Suprapubic skin (tissue), 4 donors: ENCODE results near the gene RGS6. TPM values are rescaled to one million over a fixed set of nuclear protein-coding genes. Genes with fewer than 3 reads are reported as not detected.

Experiments
- DNase-seq, 2 donors: peaks; one replicate each; pipeline ENCODE4 v3.0.0-alpha.2; 2019; ENCODE audit warnings: low spot score in 2 of 2
- H3K27ac ChIP-seq: fragments of 200-600 bp; sonication (generic); one replicate; pipeline ENCODE4 v1.5.1; 2019
- H3K27me3 ChIP-seq: fragments of 200-600 bp; sonication (generic); one replicate; pipeline ENCODE4 v1.5.1; 2019
- H3K36me3 ChIP-seq: fragments of 200-600 bp; sonication (generic); one replicate; pipeline ENCODE4 v1.5.1; 2019
- H3K4me1 ChIP-seq: fragments of 200-600 bp; sonication (generic); one replicate; pipeline ENCODE4 v1.5.1; 2019
- H3K4me3 ChIP-seq: fragments of 200-600 bp; sonication (generic); one replicate; pipeline ENCODE4 v1.5.1; 2019; ENCODE audit warnings: mild to moderate bottlenecking
- H3K9me3 ChIP-seq: fragments of 200-600 bp; sonication (generic); one replicate; pipeline ENCODE4 v1.5.1; 2019
- EP300 ChIP-seq: sonication (generic); formaldehyde crosslinking; IDR thresholded peaks from one replicate; pipeline ENCODE4 v1.6.1; 2017; ENCODE audit warnings: antibody characterized with exemption
- POLR2A ChIP-seq, 2 donors: fragments of 450-650 bp; IDR thresholded peaks; one replicate each; pipeline ENCODE4 v1.6.1; 2017; ENCODE audit warnings: antibody characterized with exemption in 2 of 2, mild to moderate bottlenecking in 2 of 2, moderate library complexity in 2 of 2
- POLR2AphosphoS5 ChIP-seq, 3 donors: sonication (generic); formaldehyde crosslinking; IDR thresholded peaks; one replicate each; pipeline ENCODE4 v1.6.1; 2017; ENCODE audit warnings: antibody characterized with exemption in 3 of 3
- WGBS: methylation state at CpG from one replicate; pipeline ENCODE4 v1.1.5; 2018; 5-methylcytosine and 5-hydroxymethylcytosine counted together
- total RNA-seq, 4 donors: library from RNA; depleted of rRNA; stranded (reverse); fragments of >200 nt; gene quantifications; one replicate each; pipeline ENCODE4 v1.1.0, GENCODE V29; 2016
- TF ChIP-seq, protein P1 (sequence below), 2 donors: fragments of 200-600 bp in 1 of 2; fragments of 450-650 bp in 1 of 2; sonication (generic) in 1 of 2; IDR thresholded peaks; one replicate each; pipeline ENCODE4 v1.5.1; 2016 to 2019; ENCODE audit warnings: antibody characterized with exemption in 2 of 2, mild to moderate bottlenecking in 1 of 2, moderate library complexity in 1 of 2

The RGS6 gene
- total RNA-seq, 4 donors from 2014 or later: 0.08 to 4.4 (median 1.0) TPM

GRCh38 chr14:72565149-72565559 lies 632.9 kb downstream of the RGS6 start:
- 62% methylated on average over 3 of the region's 5 CpGs for WGBS
- H3K27ac ChIP-seq: no peak overlapping the region
- H3K4me1 ChIP-seq: no peaks in the 10 kb centered on the region
- no peaks in the 10 kb centered on the region for H3K9me3 ChIP-seq
- TF ChIP-seq EP300 (no peak), POLR2A (IDR thresholded peaks at IDR 0.05) (no peak), POLR2AphosphoS5 (IDR thresholded peaks at IDR 0.05) (no peak)
- TF ChIP-seq, protein P1, sequence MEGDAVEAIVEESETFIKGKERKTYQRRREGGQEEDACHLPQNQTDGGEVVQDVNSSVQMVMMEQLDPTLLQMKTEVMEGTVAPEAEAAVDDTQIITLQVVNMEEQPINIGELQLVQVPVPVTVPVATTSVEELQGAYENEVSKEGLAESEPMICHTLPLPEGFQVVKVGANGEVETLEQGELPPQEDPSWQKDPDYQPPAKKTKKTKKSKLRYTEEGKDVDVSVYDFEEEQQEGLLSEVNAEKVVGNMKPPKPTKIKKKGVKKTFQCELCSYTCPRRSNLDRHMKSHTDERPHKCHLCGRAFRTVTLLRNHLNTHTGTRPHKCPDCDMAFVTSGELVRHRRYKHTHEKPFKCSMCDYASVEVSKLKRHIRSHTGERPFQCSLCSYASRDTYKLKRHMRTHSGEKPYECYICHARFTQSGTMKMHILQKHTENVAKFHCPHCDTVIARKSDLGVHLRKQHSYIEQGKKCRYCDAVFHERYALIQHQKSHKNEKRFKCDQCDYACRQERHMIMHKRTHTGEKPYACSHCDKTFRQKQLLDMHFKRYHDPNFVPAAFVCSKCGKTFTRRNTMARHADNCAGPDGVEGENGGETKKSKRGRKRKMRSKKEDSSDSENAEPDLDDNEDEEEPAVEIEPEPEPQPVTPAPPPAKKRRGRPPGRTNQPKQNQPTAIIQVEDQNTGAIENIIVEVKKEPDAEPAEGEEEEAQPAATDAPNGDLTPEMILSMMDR (IDR thresholded peaks at IDR 0.05): no peak
- peaks cover 4% of the 10 kb centered on the region for H3K27me3 ChIP-seq
- no peak for DNase-seq
- H3K4me3 ChIP-seq: no peak overlapping the region
- H3K36me3 ChIP-seq: no peaks in the 10 kb centered on the region

DNA sequence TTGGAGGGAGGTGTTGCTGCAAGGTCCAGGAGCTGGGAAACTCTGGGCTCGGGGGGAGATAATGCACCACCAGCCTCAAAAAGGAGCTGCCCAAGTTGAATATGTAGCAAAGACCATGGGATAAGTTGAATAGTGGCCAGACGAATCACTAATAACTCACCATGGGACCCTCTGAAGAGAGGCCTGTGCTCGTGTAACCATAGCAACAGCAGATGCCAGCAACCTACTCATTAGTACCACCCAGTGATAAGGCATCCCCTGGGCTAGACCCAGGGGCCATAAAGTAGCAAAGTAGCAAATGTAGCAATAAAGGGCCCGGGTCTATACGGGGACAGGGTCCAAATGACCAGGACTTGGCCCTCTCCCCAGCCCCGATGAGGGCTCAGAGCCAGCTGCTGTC lies 633.7 kb downstream of the RGS6 start:
- H3K27ac ChIP-seq: no peak overlapping the region

DNA sequence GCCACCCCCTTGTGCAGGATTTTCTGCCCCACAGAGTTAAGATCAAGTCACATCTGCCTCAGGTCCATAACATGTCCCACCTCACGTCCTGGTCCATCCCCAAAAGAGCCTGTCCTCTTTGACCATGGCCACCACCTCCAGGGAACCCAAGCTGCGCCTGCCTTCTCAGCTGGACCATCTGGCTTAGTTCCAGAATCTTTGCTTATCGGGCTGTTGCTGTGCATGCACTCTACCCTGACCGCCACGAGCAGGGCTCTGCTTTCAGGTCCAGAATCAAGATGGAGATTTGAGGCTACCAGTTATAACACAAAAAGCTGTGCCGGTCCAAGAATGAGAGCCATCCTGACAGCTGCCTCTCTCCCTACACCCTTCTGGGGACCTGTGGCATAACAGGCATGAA lies 635.0 kb downstream of the RGS6 start:
- TF ChIP-seq POLR2AphosphoS5 (IDR thresholded peaks at IDR 0.05): no peak
- no peak for TF ChIP-seq POLR2A (IDR thresholded peaks at IDR 0.05)
- TF ChIP-seq, protein P1 (IDR thresholded peaks at IDR 0.05): no peak
- TF ChIP-seq EP300: no peak
- 77% methylated on average over 6 of the region's 6 CpGs for WGBS
- Histone ChIP-seq H3K4me1 (no peaks in the 10 kb centered on the region), H3K27ac (no peak overlapping the region), H3K4me3 (no peak overlapping the region), H3K27me3 (peaks cover 4% of the 10 kb centered on the region), H3K9me3 (no peaks in the 10 kb centered on the region), H3K36me3 (no peaks in the 10 kb centered on the region)
- DNase-seq: no peak

More for the DNA sequence above, 633.7 kb downstream of the RGS6 start:
- peaks cover 4% of the 10 kb centered on the region for H3K27me3 ChIP-seq
- no peaks in the 10 kb centered on the region for H3K4me1 ChIP-seq
- no peaks in the 10 kb centered on the region for H3K36me3 ChIP-seq
- 59% methylated on average over 5 of the region's 6 CpGs for WGBS
- no peak for DNase-seq
- H3K4me3 ChIP-seq: no peak overlapping the region
- no peaks in the 10 kb centered on the region for H3K9me3 ChIP-seq
- no peak for TF ChIP-seq POLR2A (IDR thresholded peaks at IDR 0.05)
- TF ChIP-seq, protein P1 (IDR thresholded peaks at IDR 0.05): no peak
- no peak for TF ChIP-seq EP300
- no peak for TF ChIP-seq POLR2AphosphoS5 (IDR thresholded peaks at IDR 0.05)

- H3K27ac ChIP-seq: no peak overlapping the region
- TF ChIP-seq EP300 (no peak), POLR2A (IDR thresholded peaks at IDR 0.05) (no peak)
- TF ChIP-seq, protein P1 (IDR thresholded peaks at IDR 0.05): no peak
- DNase-seq: no peak
- peaks cover 4% of the 10 kb centered on the region for H3K27me3 ChIP-seq
- no peaks in the 10 kb centered on the region for H3K36me3 ChIP-seq
- no peaks in the 10 kb centered on the region for H3K4me1 ChIP-seq
- no peak overlapping the region for H3K4me3 ChIP-seq
- H3K9me3 ChIP-seq: no peaks in the 10 kb centered on the region
- 91% methylated on average over 19 of the region's 19 CpGs for WGBS
These were observed 636.2 kb downstream of the RGS6 start for GRCh38 chr14:72568296-72568992.

GRCh38 chr14:72573725-72574417 lies 641.6 kb downstream of the RGS6 start:
- WGBS: 42% methylated on average over 9 of the region's 9 CpGs
- no peaks in the 10 kb centered on the region for H3K36me3 ChIP-seq
- H3K27me3 ChIP-seq: no peaks in the 10 kb centered on the region
- peaks cover 5% of the 10 kb centered on the region for H3K4me1 ChIP-seq
- H3K9me3 ChIP-seq: no peaks in the 10 kb centered on the region
- H3K27ac ChIP-seq: no peak overlapping the region
- no peak for DNase-seq
- H3K4me3 ChIP-seq: no peak overlapping the region
- no peak for TF ChIP-seq POLR2A (IDR thresholded peaks at IDR 0.05)
- TF ChIP-seq, protein P1 (IDR thresholded peaks at IDR 0.05): no peak
- no peak for TF ChIP-seq EP300
- TF ChIP-seq POLR2AphosphoS5 (IDR thresholded peaks at IDR 0.05): no peak
